Measurements from ENCODE around the gene RBM17.
"Not testable (repeated sequence)": the region's sequence is repeated elsewhere in the genome, so short reads cannot be mapped to it uniquely, and the experiment has no call there.

Gene RBM17

DNA sequence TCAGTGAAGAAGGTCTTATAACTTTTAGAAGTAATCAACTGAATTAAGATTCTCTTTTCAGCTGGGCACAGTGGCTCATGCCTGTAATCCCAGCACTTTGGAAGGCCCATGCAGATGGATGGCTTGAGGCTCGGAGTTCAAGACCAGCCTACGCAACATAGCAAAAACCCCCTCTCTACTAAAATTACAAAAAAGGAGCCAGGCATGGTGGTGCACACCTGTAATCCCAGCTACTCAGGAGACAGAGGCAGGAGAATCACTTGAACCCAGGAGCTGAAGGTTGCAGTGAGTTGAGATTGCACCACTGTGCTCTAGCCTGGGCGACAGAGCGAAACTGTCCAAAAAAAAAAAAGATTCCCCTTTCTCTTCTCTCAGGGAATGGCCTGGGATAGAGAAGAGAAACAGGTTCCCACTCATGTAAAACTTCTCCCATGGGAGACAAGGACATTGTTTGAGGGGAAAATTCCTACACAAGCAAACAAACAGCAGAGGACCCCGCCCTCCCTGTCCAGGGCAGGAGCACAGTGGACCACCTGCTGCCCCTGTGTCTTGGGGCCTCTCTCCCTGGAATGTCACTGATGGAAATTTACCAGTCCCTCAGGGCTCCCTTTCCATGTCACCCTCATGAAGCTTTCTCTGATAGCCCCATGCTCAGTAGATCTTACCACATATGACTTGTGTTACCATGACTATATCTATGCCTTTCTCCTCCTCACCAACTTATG lies 32.3 kb upstream of the RBM17 start:
- DNase-seq (ENCODE audit: low read depth): no peak

DNA sequence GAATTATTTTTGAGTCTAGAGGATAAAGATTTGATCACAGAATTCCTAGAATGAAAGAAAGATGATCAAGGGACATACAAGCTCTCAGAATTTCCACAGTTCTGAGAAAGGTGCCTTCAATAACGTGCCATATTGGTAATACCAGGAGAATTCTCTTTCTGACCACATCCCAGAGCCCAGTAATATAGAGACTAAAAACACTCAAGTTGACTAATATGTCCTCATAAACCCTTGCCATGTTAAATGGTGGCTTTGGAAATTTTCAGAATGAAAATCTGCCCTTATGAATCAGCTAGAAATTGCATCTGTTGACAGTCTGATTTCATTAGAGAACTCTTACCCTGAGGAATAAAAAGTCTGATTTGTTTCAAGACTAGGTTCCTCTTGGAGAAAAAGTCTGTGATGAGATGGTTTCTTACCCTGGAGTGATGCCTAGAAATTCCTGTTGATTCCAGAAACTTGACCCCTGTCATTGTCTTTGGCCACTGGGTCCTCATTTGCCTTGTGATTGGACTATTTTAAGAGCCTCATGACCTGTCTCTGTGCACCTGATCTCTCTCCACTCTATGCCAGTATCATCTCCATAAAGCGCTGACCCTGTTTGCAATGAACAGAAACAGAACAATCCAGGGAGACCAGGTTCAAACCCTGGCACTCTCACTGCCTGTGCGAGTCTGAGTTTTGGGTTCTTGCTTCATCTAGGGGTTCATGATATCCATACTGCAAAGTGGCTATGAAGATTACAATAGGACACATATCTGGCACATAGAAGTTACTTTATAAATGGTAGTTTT lies 30.0 kb upstream of the RBM17 start:
- DNase-seq (ENCODE audit: low read depth): no peak

DNA sequence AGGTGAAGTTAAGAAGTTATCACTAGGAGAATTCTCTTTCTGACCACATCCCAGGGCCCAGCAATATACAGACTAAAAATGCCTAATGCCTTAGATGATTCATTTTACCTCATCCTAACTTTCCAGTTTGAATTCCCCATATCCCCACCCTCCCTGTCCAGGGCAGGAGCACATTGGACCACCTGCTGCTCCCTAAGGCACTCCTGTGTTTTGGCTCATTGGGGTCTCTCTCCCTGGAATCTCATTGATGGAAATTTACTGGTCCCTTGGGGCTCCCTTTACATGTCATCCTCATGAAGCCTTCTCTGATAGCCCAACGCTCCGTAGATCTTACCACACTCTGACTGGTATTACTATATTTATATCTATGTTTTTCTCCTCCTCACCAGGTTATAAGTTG lies 29.3 kb upstream of the RBM17 start:
- no peak for DNase-seq (ENCODE audit: low read depth)

DNA sequence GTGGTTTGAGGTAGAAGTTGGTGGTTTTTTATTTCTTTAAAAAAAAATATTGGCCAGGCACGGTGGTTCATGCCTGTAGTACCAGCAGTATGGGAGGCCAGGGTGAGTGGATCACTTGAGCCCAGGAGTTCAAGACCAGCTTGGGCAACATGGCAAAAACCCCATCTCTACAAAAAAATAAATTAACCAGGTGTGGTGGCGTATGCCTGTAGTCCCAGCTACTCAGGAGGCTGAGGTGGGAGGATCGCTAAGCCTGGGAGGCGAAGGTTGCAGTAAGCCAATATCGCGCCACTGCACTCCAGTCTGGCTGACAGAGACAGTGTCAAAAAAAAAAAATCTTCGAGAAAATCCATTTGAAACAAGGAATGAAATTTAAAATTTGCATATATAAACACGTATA lies 27.8 kb upstream of the RBM17 start:
- no peak for DNase-seq (ENCODE audit: low read depth)

DNA sequence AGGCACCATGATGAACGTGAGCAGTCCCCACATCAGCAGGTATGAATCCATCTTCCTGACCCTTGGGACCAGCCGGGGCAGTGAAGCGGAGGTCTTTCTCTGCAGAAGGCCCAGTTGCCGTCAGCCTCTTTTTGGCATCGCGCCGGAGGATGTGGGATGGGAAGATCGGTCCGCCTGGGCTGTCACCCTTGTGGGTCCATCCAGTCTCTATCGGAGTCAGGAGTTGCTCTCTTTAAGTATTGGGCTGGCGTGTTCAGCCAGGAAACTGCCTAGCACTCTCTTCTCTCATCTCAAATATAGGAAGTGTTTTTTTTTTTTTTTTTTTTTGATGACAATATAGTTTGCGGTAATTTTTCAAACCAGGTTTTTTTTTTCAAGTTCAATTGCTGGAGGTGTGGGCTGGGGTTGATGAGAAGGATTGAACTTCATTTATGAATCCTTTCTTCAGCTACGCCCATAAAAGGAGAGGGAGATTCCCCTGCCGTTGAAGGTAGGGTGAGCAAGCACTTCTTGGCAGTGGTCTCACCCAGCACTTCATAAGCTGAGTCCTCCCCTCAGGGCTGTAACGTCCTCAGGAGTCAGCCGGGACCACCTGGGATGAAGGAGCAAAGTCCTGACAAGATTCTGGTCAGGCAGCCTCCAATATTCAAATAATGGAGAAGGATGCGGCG lies 26.6 kb upstream of the RBM17 start, which contains the start of gene IL2RA:
Gene IL2RA, minus strand, starts transcription at position 267 of the 671 bp plus-strand sequence. Its CDS starts 216 bp downstream, at position 51.
- DNase-seq (ENCODE audit: low read depth): no peak

DNA sequence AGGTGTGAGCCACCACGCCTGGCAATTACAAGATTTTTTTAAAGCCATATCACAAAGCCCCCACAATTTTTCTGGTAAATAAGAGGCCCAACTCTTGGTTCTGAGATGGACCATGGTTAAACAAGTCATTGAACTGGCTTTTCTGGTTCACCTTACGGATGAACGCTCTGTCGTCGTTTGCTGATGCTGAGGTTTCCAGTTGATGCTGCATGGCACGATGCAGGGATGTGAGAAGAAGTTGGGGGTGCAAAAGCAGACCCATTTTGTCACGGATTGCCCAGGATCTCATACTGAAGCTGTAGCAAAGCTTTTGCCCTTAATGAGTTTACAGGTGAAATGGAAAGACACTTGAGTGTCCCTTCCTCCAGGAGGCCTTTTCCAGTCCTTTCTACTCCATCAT lies 24.7 kb upstream of the RBM17 start:
- no peak for DNase-seq (ENCODE audit: low read depth)

DNA sequence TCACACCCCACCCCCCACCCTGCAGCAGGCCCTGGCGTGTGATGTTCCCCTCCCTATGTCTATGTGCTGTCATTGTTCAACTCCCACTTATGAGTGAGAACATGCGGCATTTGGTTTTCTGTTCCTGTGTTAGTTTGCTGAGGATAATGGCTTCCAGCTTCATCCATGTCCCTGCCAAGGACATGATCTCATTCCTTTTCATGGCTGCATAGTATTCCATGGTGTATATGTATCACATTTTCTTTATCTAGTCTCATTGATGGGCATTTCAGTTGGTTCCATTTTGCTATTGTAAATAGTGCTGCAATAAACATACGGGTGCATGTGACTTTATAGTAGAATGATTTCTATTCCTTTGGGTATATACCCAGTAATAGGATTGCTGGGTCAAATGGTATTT lies 24.1 kb upstream of the RBM17 start:
- DNase-seq (ENCODE audit: low read depth): not testable (repeated sequence)

DNA sequence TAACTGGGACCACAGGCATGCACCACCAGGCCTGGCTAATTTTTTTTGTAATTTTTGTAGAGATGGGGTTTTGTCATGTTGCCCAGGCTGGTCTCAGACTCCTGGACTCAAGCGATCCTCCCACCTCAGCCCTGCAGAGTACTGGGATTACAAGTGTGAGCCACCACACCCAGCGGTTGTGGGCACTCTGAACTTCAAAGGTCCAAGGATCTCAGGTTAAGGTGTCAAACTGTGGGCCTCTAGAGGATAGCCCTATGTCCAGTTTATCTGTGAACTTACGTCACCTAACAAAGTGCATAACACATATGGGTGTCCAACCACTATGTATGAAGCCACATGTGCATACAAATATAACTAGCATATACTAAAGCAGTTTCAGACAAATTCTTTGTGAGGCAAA lies 23.4 kb upstream of the RBM17 start:
- no peak for DNase-seq (ENCODE audit: low read depth)

DNA sequence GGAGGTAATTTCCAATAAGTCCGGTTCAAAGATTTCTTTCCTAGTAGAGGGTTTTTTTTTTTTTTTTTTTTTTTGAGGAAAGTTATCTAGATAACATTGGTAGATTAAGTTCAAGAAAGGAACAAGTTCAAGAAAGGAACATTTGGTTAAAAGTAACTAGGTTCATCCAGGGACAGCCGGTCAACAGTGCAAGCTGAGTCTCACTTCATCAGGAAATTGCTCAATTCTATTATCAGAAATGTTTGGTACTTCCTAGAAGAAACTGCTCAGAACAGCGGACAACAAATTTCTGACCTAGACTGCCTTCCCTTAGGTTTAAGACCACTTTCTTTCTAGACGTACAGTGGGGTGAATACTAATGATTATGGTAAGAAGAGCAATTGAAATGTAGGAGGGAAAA lies 23.0 kb upstream of the RBM17 start:
- no peak for DNase-seq (ENCODE audit: low read depth)

DNA sequence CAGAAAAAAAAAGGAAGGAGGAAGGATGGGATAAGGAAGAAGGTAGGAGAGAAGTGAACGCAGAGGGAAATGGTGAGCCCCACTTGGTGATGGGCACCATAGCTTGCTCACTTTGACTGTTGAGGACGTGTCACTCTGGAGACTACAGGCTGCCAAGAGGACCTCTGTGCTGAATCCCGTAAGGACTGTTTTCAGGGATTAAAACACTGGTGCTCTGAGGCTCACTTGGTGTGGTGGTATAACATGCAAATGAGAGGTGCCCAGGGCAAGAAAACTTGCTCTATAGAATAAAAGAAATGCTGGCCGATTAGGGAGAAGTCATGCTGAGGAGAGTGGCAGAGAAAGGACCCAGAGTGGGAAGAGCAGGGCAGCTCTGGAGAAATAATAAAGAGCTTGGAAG lies 21.4 kb upstream of the RBM17 start:
- no peak for DNase-seq (ENCODE audit: low read depth)

DNA sequence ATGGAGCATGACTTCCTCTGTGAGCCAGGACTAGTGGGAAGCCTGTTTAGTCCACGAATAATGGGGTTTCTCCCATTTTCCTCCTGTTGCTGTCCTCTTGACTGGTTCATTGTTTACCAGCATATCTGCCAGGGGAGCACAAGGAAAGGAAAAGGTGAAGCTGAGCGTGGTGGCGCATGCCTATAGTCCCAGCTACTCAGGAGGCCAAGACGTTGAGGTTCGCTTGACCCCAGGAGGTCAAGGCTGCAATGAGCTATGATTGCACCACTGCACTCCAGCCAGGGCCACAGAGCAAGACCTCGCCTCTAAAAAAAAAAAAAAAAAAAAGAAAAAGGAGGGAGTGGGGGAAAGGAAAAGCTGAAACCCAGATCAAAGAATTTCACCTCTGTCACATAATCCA lies 20.8 kb upstream of the RBM17 start:
- no peak for DNase-seq (ENCODE audit: low read depth)

DNA sequence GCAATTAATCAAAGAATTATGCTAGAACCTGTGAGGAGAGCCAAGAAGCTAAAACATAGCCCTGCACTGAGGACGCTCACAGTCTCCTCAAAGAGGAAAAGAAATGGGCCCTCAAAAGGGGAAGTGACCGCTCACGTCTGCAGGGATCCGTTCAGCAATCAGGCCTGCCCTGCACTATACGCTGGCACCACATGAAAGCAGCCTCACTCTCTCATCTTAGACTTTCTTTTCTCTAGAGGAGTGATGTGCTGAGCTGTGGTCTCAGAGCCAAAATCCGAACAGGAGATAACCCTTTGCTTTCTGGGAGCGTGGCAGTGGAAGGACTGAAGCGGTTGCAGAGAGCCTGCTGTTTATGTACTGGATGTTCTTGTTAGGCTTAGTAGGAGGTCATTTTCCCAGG lies 20.4 kb upstream of the RBM17 start:
- DNase-seq (ENCODE audit: low read depth): no peak

DNA sequence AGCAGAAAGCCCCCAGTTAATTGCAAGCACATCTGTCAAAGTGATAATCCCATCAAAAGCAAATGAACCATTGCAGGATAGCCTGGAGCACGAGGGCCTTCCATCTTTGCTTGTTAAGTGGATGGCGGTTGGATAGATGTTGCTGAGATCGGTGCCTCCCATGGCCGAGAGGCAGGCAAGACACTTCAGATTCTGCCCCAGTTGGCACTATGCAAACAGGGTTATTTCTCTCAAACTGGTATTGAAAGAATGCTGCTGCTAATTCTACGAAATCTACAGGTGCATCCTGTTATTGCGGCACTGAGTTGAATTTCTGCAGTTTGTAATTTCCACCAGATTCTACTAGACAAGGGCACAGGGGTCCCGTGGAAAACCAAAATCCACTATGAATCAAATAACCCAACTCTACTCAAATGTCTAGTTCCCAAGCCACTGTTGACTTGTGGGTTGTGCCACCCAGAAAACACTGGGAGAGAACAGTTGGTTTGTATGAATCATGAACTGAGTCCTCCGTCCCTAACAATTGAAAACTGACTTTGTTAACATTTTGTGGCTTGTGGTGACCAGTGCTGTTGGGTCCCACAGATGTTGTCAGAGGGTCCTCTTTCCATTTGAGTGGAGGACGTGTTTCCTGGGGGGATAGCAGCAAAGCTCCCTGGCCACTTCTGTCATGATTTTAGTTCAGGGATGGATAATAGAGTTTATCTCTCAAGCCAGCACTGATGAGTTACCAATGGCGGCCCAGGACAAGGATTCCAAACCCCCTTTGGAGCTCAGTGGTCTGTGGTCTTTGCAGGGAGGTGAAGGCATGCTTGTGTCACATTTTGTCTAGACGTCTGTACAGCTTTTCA lies 19.5 kb upstream of the RBM17 start:
- DNase-seq (ENCODE audit: low read depth): no peak

DNA sequence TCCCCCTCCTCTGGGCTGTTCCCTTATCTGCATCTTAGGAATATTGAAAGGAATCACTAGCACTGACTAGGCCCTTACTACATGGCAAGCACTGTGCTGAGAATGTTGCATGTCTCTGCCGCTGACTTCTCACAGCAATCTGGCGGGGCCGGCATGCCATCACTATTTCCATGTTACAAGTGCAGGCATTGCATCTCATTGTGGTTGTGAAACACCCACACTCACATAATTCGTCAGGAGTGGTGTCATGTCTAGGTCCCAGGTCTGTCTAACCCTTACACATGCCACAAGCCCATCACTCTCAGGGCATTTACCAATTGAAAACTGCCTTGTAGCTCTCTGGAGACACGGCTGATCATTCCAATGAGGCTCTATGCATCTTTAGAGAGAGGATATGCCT lies 18.2 kb upstream of the RBM17 start:
- no peak for DNase-seq (ENCODE audit: low read depth)

DNA sequence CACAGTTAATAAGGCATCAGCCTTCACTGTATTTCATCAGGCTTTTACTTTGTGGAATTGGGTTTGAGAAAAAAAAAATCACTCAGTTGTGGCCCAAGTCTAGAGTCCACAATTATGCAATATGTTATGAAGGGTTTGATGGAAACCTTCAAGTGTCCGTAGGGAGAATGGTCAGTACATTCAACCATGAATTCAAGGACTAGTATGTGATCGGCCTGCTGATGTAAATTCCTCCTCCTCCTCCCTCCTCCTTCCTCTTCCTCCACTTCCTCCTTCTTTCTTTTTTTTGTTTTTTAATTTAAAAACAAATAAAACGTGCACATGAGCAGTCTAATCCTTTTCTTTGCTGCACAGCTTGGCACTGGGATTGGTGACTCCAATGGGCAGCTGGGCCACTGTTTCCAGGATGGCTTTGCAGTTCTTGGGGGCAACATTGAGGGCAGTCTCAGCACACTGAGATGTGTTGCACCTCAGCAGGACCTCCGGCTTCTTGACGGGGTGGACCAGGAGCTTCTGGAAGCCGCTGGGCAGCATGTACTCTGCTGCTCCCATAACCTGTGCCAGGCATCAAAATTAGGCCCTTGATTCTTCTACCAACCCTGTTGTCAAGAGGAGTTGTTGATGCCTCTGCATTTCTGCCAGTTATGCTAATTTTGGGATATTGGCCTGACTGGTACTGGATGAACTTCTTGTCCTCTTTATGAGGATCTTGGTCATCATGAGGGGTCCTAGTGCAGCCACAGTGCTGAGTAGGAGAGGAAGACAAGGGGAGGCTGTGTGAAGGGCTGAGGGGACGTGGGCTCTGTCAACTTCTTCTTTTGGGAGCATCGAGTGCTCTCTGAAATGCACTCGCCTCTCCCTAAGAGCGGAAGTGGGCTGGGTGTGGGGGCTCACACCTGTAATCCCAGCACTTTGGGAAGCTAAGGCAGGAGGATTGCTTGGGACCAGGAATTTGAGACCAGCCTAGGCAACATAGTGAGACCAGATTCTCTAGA lies 17.4 kb upstream of the RBM17 start:
- DNase-seq (ENCODE audit: low read depth): no peak

DNA sequence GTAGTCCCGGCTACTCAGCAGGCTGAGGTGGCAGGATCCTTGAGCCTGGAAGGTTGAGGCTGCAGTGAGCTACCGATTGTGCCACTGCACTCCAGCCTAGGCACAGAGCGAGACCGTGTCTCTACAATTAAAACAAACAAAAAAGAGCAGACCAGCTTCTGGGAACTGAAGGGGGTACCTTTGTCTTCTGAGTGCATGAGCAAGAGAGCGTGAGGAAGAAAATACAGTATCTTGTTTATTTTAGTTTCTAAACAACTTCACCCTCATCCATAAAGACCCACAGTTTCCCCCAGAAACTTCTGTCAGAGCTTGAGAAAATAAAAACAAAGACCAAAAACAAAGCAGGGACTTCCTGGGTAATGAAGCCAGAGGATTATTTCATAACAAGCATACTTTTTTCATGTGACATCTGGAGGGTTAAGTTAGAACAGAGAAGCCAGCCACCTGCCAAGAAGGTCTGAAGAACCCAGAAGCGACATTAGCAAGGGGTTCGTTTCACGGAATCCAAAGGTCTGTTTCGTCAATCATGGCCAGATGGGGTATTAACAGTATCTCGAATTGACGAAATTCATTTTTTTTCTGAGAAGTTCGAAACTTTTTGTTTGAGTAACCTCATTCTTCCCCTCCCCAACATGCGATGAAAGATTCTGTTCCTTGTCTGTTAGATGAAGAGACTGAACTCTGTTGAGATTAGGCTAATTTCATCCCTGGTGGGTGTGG lies 16.5 kb upstream of the RBM17 start:
- DNase-seq (ENCODE audit: low read depth): no peak

DNA sequence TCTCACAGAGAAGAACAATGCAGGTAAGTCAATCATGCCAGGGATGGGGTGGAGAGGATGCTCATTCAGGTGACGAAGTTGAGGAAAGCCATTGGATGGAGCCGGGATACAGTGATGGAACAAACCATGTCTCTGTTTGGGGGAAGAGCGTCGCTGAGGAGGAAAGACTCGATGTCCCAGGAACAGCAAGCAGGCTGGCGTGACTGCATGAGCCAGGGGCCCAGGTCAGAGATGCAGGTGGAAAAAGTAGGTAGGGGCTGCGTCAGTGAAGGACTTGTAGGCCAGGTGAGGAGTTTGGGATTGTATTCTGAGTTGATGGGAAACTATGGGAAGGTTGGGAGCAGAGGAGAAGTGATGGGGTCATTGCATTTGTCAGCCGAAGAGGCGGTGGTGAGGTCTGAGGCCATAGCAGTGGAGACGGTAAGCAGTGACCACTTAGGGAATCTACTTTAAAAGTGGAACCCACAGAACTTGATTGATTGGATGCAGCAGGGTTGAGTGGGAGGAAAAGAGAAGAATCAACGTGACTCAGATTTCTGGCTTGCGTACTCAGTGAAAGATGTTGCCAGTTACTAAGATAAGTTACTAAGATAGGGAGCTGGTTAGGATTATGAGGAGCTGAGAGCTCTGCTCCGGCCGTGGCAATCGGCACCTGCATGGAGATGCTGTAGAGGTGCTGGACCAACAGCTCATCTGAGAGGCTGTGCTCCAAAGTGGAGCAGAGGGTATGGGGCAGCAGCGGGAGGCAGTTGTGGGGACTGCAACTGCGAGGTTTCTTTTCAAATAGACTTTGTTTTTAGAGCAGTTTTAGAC lies 14.1 kb upstream of the RBM17 start:
- no peak for DNase-seq (ENCODE audit: low read depth)

DNA sequence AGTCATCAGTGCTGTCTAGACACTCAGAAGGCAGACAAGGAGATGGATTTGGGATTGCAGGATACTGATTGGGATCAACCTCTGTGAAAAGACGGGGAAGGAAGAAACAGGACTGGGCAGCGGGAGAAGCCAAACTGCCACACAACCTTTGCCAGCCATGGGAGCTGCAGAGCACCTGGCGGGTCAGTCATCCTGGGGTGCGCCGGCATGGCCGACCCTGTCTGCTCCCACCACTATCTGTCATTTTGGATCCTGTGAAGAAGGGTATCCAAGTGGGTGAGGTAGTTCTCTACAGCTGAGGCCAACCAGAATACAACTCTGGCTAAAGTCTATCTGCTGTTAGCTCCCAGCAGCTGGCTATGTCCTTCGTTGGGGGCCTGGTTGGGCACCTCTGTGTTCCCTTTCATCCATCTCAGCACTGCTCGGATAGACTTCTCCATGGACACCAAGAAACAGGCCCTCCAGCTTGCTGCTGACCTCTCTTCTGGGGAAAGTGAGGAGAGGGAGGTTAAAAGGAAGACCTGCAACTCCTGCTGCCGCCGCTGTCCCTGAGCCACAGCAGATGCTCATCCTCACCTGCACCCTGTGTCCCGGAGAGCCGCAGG lies 11.7 kb upstream of the RBM17 start:
- no peak for DNase-seq (ENCODE audit: low read depth)

DNA sequence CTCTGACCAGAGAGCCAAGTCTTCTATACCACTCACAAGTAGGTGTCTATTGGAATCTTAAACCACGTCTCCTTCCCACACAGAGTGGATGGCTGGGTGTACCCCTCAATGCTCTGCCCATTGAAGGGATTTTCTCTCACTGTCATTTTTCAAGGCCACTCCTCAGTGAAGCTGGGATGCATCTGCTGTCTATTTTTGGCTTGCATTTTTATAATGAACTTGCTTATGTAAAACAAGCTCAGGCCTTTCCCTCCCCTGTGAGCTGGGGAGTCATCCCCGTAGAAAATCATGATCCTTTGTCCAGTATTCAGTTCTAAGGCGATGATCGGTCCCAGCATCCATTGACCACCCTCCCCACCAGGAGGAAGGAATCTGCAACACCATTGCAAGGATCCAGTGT lies 9.8 kb upstream of the RBM17 start:
- no peak for DNase-seq (ENCODE audit: low read depth)
